GM23338 (cell line): ENCODE measurements around the gene UGT1A7. TPM values are rescaled to one million over a fixed set of nuclear protein-coding genes. Genes with fewer than 3 reads are reported as not detected.

Experiments used
- ATAC-seq: fragments of 200-7000 bp; cut with Tn5 transposase; 3 replicates; pipeline ENCODE4 v1.9.1; 2020
- DNase-seq: peaks from one replicate; pipeline ENCODE4 v3.0.0-alpha.2; 2015; ENCODE audit warnings: low spot score
- H2AFZ ChIP-seq: fragments of 200-600 bp; sonication (generic); 2 replicates; pipeline ENCODE4 v1.8.0; 2016; ENCODE audit warnings: antibody characterized with exemption, mild to moderate bottlenecking, moderate library complexity
- H3F3A ChIP-seq: fragments of 200-600 bp; sonication (generic); replicated peaks from 2 replicates; pipeline ENCODE4 v1.8.0; 2017; ENCODE audit warnings: antibody characterized with exemption, mixed run types, low read depth
- H3K27ac ChIP-seq: fragments of 200-600 bp; sonication (generic); 2 replicates; pipeline ENCODE4 v1.6.1; 2016; ENCODE audit warnings: low read depth
- H3K27me3 ChIP-seq: fragments of 200-600 bp; sonication (generic); 2 replicates; pipeline ENCODE4 v1.8.0; 2016; ENCODE audit warnings: mild to moderate bottlenecking, mixed run types, moderate library complexity; ENCODE audit not compliant: insufficient read depth
- H3K36me3 ChIP-seq: fragments of 200-600 bp; sonication (generic); 2 replicates; pipeline ENCODE4 v1.8.0; 2016; ENCODE audit warnings: mild to moderate bottlenecking; ENCODE audit not compliant: insufficient read depth
- H3K4me1 ChIP-seq: fragments of 200-600 bp; sonication (generic); 2 replicates; pipeline ENCODE4 v1.8.0; 2016; ENCODE audit warnings: mild to moderate bottlenecking, moderate library complexity; ENCODE audit not compliant: insufficient read depth
- H3K4me2 ChIP-seq: fragments of 200-600 bp; sonication (generic); 2 replicates; pipeline ENCODE4 v1.7.1; 2017; ENCODE audit warnings: mixed run types
- H3K4me3 ChIP-seq: fragments of 200-600 bp; sonication (generic); 2 replicates; pipeline ENCODE4 v1.6.1; 2016; ENCODE audit warnings: mixed run types
- H3K79me2 ChIP-seq: fragments of 200-600 bp; sonication (generic); replicated peaks from 2 replicates; pipeline ENCODE4 v1.8.0; 2017; ENCODE audit warnings: mild to moderate bottlenecking; ENCODE audit not compliant: insufficient read depth
- H3K9me2 ChIP-seq: fragments of 200-600 bp; sonication (generic); 2 replicates; pipeline ENCODE4 v1.8.0; 2017; ENCODE audit not compliant: insufficient read depth
- H4K20me1 ChIP-seq: fragments of 200-600 bp; sonication (generic); replicated peaks from 2 replicates; pipeline ENCODE4 v1.8.0; 2017; ENCODE audit warnings: mild to moderate bottlenecking; ENCODE audit not compliant: insufficient read depth
- H3K27ac Mint-ChIP-seq: 2 replicates; pipeline ENCODE4 v1.8.0; 2020; ENCODE audit warnings: inconsistent platforms, mild to moderate bottlenecking, moderate library complexity, mixed read lengths
- H3K27me3 Mint-ChIP-seq: 3 replicates; pipeline ENCODE4 v1.8.0; 2022; ENCODE audit warnings: low read depth, mild to moderate bottlenecking, moderate library complexity, mixed read lengths, inconsistent platforms; ENCODE audit not compliant: insufficient read depth, poor library complexity
- H3K36me3 Mint-ChIP-seq: 3 replicates; pipeline ENCODE4 v1.8.0; 2021; ENCODE audit warnings: low read depth, mild to moderate bottlenecking, inconsistent platforms, moderate library complexity, mixed read lengths
- H3K4me1 Mint-ChIP-seq: 3 replicates; pipeline ENCODE4 v1.8.0; 2020; ENCODE audit warnings: mild to moderate bottlenecking, inconsistent platforms, mixed read lengths
- H3K4me3 Mint-ChIP-seq: 3 replicates; pipeline ENCODE4 v1.8.0; 2021; ENCODE audit warnings: moderate library complexity, mild to moderate bottlenecking, inconsistent platforms, mixed read lengths
- H3K9me3 Mint-ChIP-seq: 3 replicates; pipeline ENCODE4 v1.8.0; 2020; ENCODE audit warnings: moderate library complexity, mild to moderate bottlenecking, inconsistent platforms, mixed read lengths
- CREB1 ChIP-seq: fragments of 250-450 bp; sonication (Bioruptor Pico); IDR thresholded peaks from 2 replicates; pipeline ENCODE4 v1.5.0; 2020; ENCODE audit warnings: low read depth, mild to moderate bottlenecking, moderate library complexity
- CTCF ChIP-seq, 2 experiments: fragments of 200-600 bp in 1 of 2; sonication (generic) in 1 of 2; conservative IDR thresholded peaks; 2 replicates each; pipeline versions ENCODE4 v1.5.1 to v1.6.1; 2016 to 2017; ENCODE audit warnings: antibody characterized with exemption in 2 of 2, low read depth in 2 of 2, mild to moderate bottlenecking in 2 of 2, moderate library complexity in 1 of 2
- ETS1 ChIP-seq: IDR thresholded peaks from 2 replicates; pipeline ENCODE4 v1.6.1; 2016; ENCODE audit warnings: antibody characterized with exemption
- EZH2phosphoT487 ChIP-seq: fragments of 200-600 bp; sonication (generic); IDR thresholded peaks from one replicate; pipeline ENCODE4 v1.8.1; 2018; ENCODE audit warnings: antibody characterized with exemption; ENCODE audit not compliant: unreplicated experiment
- JUNB ChIP-seq: IDR thresholded peaks from one replicate; pipeline ENCODE4 v1.6.1; 2016; ENCODE audit warnings: antibody characterized with exemption; ENCODE audit not compliant: unreplicated experiment
- NANOG ChIP-seq: IDR thresholded peaks from 2 replicates; pipeline ENCODE4 v1.6.1; 2016; ENCODE audit warnings: antibody characterized with exemption, borderline replicate concordance
- POLR2AphosphoS5 ChIP-seq: IDR thresholded peaks from 2 replicates; pipeline ENCODE4 v1.6.1; 2016; ENCODE audit warnings: antibody characterized with exemption, low read depth
- ZNF114 ChIP-seq: fragments of 250-450 bp; sonication (Bioruptor Pico); IDR thresholded peaks from 2 replicates; pipeline ENCODE4 v1.5.0; 2020; ENCODE audit warnings: mild to moderate bottlenecking, moderate library complexity
- ZNF331 ChIP-seq: fragments of 250-450 bp; sonication (Bioruptor Pico); IDR thresholded peaks from 2 replicates; pipeline ENCODE4 v1.5.0; 2020; ENCODE audit warnings: low read depth, mild to moderate bottlenecking, moderate library complexity
- ZNF462 ChIP-seq: fragments of 250-450 bp; sonication (Bioruptor Pico); IDR thresholded peaks from 2 replicates; pipeline ENCODE4 v1.5.0; 2020; ENCODE audit warnings: mild to moderate bottlenecking, moderate library complexity
- polyA plus RNA-seq: library from polyadenylated mRNA; unstranded; fragments of >200 nt; fragmentation: Nextera tagmentation; extraction: Ambion mirVana; gene quantifications from 2 replicates; pipeline ENCODE4 v1.2.1, GENCODE V29; 2016
- total RNA-seq: library from RNA; depleted of rRNA; stranded (reverse); fragments of >200 nt; shearing (Covaris generic); gene quantifications from 2 replicates; pipeline ENCODE4 v1.2.3, GENCODE V29; 2014

The UGT1A7 gene
- total and polyA plus RNA-seq, 2 experiments from 2014 or later: not detected

- Histone ChIP-seq H3K9me2 (no peaks in the 10 kb centered on the region), H3K27me3 (no peaks in the 10 kb centered on the region), H3K79me2 (no peaks in the 10 kb centered on the region), H4K20me1 (no peaks in the 10 kb centered on the region), H3F3A (no peaks in the 10 kb centered on the region), H3K4me3 (no peak overlapping the region), H3K4me1 (no peaks in the 10 kb centered on the region), H3K27ac (no peak overlapping the region), H3K36me3 (no peaks in the 10 kb centered on the region), H3K4me2 (no peak overlapping the region), H2AFZ (no peak overlapping the region)
- no peak overlapping the region for H3K27ac Mint-ChIP-seq
- no peak overlapping the region for H3K4me3 Mint-ChIP-seq
- no peak for TF ChIP-seq NANOG
- TF ChIP-seq ZNF331: no peak
- no peak for TF ChIP-seq POLR2AphosphoS5
- no peak for TF ChIP-seq CTCF (conservative IDR thresholded peaks at IDR 0.05; ENCODE audit: low read depth in 2 of 2)
- no peak for TF ChIP-seq ETS1
- no peak for TF ChIP-seq JUNB
- ATAC-seq: no peak
- no peaks in the 10 kb centered on the region for H3K4me1 Mint-ChIP-seq
- no peak for DNase-seq
- H3K9me3 Mint-ChIP-seq: peaks cover 15% of the 10 kb centered on the region
- peaks cover 3% of the 10 kb centered on the region for H3K27me3 Mint-ChIP-seq
- no peaks in the 10 kb centered on the region; the same call in 2 of the 3 replicates for H3K36me3 Mint-ChIP-seq
Measured at GRCh38 chr2:233803292-233803911, 121.7 kb downstream of the UGT1A7 start.

GRCh38 chr2:233803994-233804393 lies 122.3 kb downstream of the UGT1A7 start:
- Histone ChIP-seq H4K20me1 (no peaks in the 10 kb centered on the region), H2AFZ (no peak overlapping the region), H3K27me3 (no peaks in the 10 kb centered on the region), H3K79me2 (no peaks in the 10 kb centered on the region), H3F3A (no peaks in the 10 kb centered on the region), H3K4me2 (no peak overlapping the region), H3K4me3 (no peak overlapping the region), H3K27ac (no peak overlapping the region), H3K9me2 (no peaks in the 10 kb centered on the region), H3K4me1 (no peaks in the 10 kb centered on the region), H3K36me3 (no peaks in the 10 kb centered on the region)
- ATAC-seq: no peak
- DNase-seq: no peak
- peaks cover 3% of the 10 kb centered on the region for H3K27me3 Mint-ChIP-seq
- no peak overlapping the region for H3K27ac Mint-ChIP-seq
- H3K4me1 Mint-ChIP-seq: no peaks in the 10 kb centered on the region
- no peaks in the 10 kb centered on the region for H3K36me3 Mint-ChIP-seq
- peaks cover 14% of the 10 kb centered on the region for H3K9me3 Mint-ChIP-seq
- H3K4me3 Mint-ChIP-seq: no peak overlapping the region
- TF ChIP-seq CREB1 (no peak), EZH2phosphoT487 (no peak), ZNF114 (CRISPR knock-in tag) (no peak), ZNF462 (CRISPR knock-in tag) (no peak), CTCF (conservative IDR thresholded peaks at IDR 0.05; ENCODE audit: low read depth in 2 of 2) (no peak), POLR2AphosphoS5 (no peak), NANOG (no peak)
